SH-SY5Y (cell line): ENCODE measurements around the gene LLGL1.

Experiments used
- GATA2 ChIP-seq: IDR thresholded peaks from 2 replicates; pipeline ENCODE4 v1.6.1; 2011; ENCODE audit warnings: mild to moderate bottlenecking, low read depth, low read length
- GATA3 ChIP-seq: IDR thresholded peaks from 2 replicates; pipeline ENCODE4 v1.6.1; 2011; ENCODE audit warnings: low read depth, mild to moderate bottlenecking, low read length, moderate library complexity

DNA sequence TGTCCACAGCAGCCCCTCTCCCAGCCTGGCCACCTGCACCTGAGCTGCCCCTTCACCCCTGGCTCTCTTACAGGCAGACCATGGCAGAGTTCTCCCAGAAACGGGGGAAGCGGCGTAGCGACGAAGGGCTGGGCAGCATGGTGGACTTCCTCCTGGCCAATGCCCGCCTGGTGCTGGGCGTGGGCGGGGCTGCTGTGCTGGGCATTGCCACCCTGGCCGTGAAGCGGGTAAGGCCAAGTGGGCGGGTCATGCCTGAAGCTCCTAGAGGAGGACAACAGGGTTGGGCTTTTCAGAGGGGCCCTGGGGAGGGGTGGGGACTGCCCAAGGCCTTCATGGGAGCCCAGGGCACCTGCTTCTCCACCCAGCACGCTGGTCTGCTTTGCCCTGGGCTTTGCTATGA, 37.2 kb downstream of the LLGL1 start:
- TF ChIP-seq GATA3: no peak
- TF ChIP-seq GATA2: no peak
